GM21723 (cell line): Measurements from ENCODE around the gene MADCAM1.

Experiments used
- ATAC-seq: cut with Tn5 transposase; IDR thresholded peaks from one replicate; pipeline ENCODE4 v1.9.1; 2021; ENCODE audit warnings: mild to moderate bottlenecking, moderate library complexity; ENCODE audit not compliant: unreplicated experiment

The MADCAM1 gene

GRCh38 chr19:547836-548720 is 51.8 kb downstream of the MADCAM1 start:
- no peak for ATAC-seq

DNA sequence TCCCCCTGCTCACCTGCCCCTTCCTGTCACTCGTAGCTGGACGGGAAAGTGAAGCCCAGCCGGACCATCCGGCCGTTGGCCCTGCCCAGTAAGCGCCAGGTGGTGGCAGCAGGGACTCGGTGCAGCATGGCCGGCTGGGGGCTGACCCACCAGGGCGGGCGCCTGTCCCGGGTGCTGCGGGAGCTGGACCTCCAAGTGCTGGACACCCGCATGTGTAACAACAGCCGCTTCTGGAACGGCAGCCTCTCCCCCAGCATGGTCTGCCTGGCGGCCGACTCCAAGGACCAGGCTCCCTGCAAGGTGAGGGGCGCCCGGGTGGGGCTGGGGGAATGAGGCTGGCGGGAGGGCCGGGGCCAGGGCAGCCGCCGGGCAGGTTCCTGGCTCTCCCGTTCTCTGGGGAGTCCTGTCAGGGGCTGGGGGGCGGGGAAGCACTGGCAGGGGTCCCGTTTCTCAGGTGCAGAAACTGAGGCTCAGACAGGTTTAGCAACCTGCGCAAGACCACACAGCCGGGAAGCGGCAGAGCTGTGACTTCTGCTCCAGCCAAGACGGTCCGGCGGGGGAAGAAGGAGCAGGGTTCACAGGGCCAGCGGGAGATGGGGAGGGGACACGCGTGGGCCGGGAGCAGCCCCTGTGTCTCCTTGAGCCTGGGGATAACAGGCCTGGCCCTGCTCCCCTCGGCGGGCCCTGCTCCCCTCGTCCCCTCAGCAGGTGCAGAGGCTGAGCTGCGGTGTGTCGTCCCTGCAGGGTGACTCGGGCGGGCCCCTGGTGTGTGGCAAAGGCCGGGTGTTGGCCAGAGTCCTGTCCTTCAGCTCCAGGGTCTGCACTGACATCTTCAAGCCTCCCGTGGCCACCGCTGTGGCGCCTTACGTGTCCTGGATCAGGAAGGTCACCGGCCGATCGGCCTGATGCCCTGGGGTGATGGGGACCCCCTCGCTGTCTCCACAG is 52.9 kb downstream of the MADCAM1 start:
- ATAC-seq, result no peak

- no peak for ATAC-seq
These were observed 58.5 kb downstream of the MADCAM1 start for GRCh38 chr19:554817-555216.
